Activated CD4-positive, alpha-beta T cell treated with anti-CD3 and anti-CD28 coated beads, Interleukin-2, Interleukin-6, amounts not matched to agents 100 ng/mL and 50 ng/mL, durations not matched to agents 16 hours and 8 hours (primary cell): Measurements from ENCODE around the gene NELFB.

Source experiments
- DNase-seq: peaks from one replicate; pipeline ENCODE4 v3.0.0-alpha.2; 2020

Gene NELFB

GRCh38 chr9:137286975-137287383, 31.9 kb downstream of the NELFB start:
- DNase-seq = peak; percentile 41

GRCh38 chr9:137293094-137293481, 38.0 kb downstream of the NELFB start:
- DNase-seq = no peak

GRCh38 chr9:137293482-137294090, 38.5 kb downstream of the NELFB start:
- DNase-seq = no peak

DNA sequence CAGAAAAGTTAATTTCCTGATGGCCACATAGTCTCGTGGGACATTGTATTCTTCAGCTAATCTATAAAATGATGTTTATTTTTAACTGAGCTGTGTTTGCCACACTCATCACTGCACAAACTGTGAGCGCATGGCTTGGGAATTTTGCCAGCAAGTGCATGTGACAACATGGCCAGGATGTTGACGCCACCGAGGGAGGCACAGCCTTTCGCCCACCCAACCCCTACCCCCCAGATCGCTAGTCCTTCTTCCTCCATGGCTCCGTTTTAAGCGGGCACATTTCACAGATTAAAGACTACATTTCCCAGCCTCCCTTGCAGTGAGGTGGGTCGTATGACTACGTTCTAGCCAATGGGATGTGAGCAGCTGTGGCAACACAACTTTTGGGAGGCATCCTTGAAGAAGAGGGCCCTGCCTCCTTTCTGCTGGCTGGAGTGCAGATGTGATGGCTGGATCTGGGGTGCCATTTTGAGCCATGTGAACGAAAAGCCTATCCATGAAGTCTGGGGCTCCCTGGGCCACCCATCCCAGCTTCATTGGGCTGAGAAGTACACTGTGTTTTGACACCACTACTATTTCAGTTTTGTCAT, 39.1 kb downstream of the NELFB start:
- peak; percentile 62 for DNase-seq

GRCh38 chr9:137294681-137295237, 39.6 kb downstream of the NELFB start:
- DNase-seq = no peak

GRCh38 chr9:137295238-137295811, 40.2 kb downstream of the NELFB start:
- DNase-seq = peak; percentile 67

DNA sequence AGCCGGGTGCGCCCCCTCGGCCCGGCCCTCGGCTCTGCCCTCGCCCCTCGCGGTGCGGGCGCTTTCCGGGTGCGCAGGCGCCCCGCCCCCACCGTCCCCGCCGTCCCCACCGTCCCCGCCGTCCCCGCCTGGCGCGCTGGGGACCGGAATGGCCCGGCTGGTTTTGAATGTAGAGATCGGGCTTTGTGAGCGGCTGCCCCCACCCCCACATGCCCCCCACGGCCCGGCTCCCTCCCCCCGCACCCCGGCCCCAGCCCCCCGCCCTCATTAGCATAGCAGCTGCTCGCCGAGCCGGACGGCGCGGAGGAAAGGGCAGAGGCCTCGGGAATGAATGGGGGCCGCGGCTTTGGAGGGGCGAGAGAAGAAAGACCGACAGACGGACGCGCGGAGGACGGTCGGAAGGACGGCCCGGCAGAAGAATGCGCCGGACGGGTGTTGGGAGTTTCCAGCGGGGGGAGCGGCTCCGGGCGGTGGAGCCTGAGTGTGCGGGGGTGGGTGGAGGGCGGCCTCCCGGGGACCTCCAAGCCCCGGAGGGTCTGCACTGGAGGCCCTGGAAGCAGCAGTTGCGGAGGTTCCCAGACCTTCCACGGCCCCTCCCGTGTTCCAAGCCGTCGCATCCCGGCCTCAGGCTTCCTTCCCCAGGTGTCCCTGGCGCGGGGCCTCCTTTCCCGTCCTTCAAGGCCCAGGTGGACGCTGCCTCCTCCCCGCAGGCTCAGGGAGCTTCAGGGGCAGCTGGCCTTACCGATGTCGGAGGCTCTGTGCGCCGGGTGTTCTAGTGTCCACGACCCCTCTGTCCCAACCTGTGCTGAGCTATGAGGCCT, 40.9 kb downstream of the NELFB start:
- no peak for DNase-seq

DNA sequence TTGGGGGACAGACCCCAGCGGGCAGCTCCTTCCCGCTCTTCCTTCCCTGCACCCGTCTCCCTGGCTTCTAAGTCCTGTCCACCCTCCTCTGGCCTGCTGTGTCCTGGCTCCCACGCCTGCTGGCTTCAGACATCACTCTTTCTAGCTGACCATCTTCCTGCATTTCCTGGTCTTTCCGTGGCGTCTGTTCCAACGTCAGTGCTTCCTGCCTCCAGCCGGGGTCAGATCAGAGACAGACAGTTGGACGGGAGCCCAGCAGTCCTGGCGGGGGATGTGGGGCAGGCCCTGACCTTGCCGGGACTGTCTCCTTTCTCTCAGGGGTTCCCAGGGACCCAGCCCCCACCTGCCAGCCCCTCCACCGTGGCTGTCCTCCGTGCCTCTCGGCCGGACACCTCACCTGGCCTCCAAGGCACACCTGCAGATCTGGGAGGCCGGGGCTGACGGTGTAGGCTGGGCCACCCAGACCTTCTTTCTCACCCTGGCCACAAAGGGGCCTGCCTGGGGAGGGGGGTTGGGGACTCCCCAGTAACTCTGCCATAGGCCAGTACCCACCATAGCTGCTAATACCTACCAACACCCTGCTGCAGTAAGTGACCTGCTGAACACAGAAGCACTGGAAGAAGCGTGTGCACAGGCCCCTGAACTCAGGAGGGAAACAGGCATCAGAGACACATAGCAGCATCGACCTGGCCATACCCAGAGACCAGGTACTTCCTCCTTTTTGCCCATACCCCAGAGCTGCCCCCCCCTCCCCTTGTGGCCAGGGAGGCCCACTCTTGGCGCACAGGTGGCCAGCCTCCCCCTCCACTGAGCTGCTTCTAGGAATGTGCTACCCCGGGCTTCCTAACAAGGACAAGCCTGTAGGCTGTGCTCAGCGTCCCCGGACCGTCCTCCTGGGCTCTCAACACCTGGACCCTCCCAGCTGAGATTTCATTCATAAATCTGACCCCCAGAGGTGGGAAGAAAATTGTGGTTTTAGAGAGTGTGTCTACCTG, 41.8 kb downstream of the NELFB start:
- DNase-seq = no peak

- no peak for DNase-seq
Measured at GRCh38 chr9:137297966-137298365, 42.8 kb downstream of the NELFB start.

GRCh38 chr9:137298401-137299202, 43.5 kb downstream of the NELFB start:
- no peak for DNase-seq

DNA sequence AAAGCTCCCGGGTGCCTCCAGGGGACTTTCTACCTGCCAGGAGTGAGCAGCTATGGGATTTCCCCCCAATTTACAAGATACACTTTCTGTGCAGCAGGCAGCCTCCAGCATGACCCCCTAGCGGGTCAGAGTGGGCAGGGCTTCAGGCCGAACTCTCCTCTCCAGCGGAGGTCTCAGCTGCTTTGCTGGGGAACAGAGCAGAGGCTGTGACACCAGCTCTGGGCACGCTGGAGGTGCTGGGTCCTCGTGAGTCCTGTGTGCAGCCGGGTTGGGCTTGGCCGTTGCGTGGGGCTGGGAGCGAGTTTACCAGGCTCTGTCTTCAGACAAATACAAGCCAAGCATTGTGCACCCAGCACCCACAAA, 44.1 kb downstream of the NELFB start:
- no peak for DNase-seq

DNA sequence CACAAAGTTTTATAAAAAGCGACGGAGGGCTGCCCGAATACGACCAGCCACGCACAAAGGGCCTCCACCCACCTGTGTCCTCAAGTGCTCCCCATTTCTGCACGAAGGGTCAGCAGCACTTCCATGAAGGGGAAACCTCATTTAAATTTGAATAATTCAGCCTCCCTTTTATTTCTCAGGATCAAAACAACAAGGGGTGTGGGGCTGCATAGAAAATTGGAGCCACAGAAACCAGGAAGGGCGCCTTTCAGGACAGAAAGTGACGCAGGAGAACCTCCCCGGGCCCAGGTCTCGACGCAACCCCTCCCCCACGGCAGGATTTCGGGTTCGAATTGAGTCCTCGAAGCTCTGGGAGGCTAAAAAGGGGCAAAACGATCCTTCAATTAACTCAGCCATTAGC, 44.8 kb downstream of the NELFB start:
- DNase-seq = no peak

DNA sequence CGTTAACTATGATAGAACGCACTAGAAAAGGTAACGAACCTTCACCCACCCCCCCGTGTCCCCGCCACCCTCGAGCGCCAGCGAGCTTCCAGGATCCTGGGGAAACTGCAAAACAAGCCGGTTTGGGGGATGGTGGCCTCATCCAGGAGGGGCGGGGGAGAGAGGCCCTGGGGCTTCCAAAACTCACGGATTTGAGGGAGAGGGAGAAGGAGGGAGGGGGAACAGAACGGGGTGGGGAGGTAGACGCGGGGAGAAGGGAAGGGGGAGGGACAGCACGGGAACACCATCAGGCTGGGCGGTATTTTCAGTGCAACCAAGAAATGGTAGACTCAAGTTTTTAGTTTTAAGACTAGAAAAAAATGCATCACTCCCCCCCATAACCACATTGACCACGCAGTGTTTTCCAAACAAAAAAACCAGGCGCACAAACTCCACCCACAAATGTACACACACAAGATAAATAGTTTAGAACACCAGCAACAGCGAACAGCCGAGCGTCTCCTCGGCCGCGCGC, 45.5 kb downstream of the NELFB start:
- DNase-seq = no peak

DNA sequence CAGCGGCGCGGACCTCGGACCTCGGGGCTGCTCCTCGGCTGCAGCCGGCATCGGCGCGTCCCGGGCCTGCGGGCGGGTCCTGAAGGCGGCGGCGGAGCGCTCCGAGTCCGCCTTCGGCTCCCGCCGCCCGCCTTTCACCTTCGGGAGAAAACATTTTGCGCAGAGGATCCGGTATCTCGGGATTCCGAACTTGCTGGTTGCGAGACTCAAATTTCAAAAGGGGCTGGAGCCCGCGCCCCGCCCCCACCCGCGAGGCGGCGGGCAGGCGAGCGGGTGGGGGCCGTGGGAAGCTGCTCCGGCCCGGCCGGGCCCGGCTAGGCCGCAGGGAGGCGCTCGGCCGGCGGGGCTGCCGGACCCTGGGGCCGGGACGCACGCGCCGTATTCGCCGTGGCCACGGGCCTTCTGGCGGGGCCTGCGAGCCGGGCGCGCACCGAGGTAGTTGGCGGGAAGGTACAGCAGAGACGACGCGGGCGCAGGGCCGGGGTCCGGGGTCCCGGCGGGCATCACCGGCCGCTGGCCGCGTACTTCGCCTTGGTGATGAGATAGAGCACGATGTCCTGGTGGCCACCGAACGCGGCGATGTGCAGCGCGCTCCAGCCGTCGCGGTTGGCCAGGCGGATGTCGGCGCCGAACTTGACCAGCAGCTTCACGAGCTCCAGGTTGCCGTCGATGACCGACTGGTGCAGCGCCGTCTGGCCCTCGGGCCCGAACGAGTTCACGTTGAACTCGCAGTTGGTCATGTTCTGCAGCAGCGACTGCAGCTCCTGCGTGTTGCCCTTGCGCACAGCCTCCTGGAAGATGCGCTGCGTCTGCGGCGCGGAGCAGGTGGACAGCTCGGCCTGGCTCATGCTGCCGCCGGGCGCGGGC, 46.2 kb downstream of the NELFB start:
- peak; percentile 28 for DNase-seq

GRCh38 chr9:137302118-137302448, 47.0 kb downstream of the NELFB start, which contains the start of gene NRARP:
Gene NRARP (minus strand): TSS chr9:137302271. CDS start chr9:137301928, 343 bp downstream.
- peak; percentile 93 for DNase-seq

- no peak for DNase-seq
Measured at GRCh38 chr9:137302449-137303150, 47.5 kb downstream of the NELFB start.

GRCh38 chr9:137303151-137303892, 48.2 kb downstream of the NELFB start:
- DNase-seq = no peak

GRCh38 chr9:137303893-137304382, 48.8 kb downstream of the NELFB start:
- no peak for DNase-seq
